Glutamatergic neuron (in vitro differentiated cells): ENCODE data around the gene DNM3. TPM values are rescaled to one million over a fixed set of nuclear protein-coding genes. Genes with fewer than 3 reads are reported as not detected.
"Not testable (repeated sequence)": the region's sequence is repeated elsewhere in the genome, so short reads cannot be mapped to it uniquely, and the experiment has no call there.

Experiments
- DNase-seq: peaks from one replicate; pipeline ENCODE4 v3.0.0; 2022
- H3K27ac Mint-ChIP-seq: one replicate; pipeline ENCODE4 v1.8.0; 2020; ENCODE audit warnings: mild to moderate bottlenecking, mixed read lengths, inconsistent platforms; ENCODE audit not compliant: unreplicated experiment
- H3K27me3 Mint-ChIP-seq: one replicate; pipeline ENCODE4 v1.8.0; 2020; ENCODE audit warnings: mild to moderate bottlenecking, moderate library complexity, mixed read lengths, inconsistent platforms; ENCODE audit not compliant: unreplicated experiment
- H3K36me3 Mint-ChIP-seq: one replicate; pipeline ENCODE4 v1.8.0; 2020; ENCODE audit warnings: mild to moderate bottlenecking, mixed read lengths, inconsistent platforms; ENCODE audit not compliant: unreplicated experiment
- H3K4me1 Mint-ChIP-seq: one replicate; pipeline ENCODE4 v1.8.0; 2020; ENCODE audit warnings: mild to moderate bottlenecking, low read depth, mixed read lengths, inconsistent platforms; ENCODE audit not compliant: unreplicated experiment
- H3K4me3 Mint-ChIP-seq: one replicate; pipeline ENCODE4 v1.8.0; 2020; ENCODE audit warnings: mild to moderate bottlenecking, mixed read lengths, inconsistent platforms; ENCODE audit not compliant: unreplicated experiment
- H3K9me3 Mint-ChIP-seq: one replicate; pipeline ENCODE4 v1.8.0; 2020; ENCODE audit warnings: mild to moderate bottlenecking, moderate library complexity, mixed read lengths, inconsistent platforms; ENCODE audit not compliant: unreplicated experiment
- total RNA-seq: library from RNA; stranded (reverse); fragmentation: NEBNext Ultra II Directional; extraction: Animal tissue kit (Norgen Biotek cat#: 25700); gene quantifications from one replicate; pipeline ENCODE4 v1.2.1, GENCODE V29; 2021; ENCODE audit not compliant: unreplicated experiment
- TF ChIP-seq, protein P1 (sequence below): fragments of 200-600 bp; sonication (generic); IDR thresholded peaks from one replicate; pipeline ENCODE4 v1.5.0; 2021; ENCODE audit not compliant: partially characterized antibody, unreplicated experiment

DNM3 gene
- total RNA-seq, 1 donor from 2014 or later = 11.4 TPM

DNA sequence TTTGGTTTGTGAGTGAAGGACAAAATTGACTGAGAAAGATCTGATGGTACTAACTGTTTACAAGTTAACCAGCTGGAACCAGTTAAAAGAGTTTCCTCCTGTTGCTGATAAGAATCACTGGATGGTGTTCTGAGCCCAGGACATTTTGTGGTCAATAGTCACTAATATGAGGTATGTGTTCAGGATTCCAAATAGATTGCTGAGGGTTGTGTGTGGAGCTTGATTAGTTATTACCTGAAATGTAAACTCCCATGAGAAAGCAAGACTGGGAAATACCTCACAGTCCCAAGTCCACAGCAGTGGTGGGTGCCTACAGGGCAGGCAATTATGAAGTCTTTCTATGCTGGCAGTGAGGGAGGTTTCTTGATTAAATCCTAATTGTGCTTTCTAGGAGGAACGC, 164.6 kb downstream of the DNM3 start:
- no peaks in the 10 kb centered on the region for H3K36me3 Mint-ChIP-seq
- H3K27me3 Mint-ChIP-seq = no peaks in the 10 kb centered on the region
- TF ChIP-seq, protein P1, sequence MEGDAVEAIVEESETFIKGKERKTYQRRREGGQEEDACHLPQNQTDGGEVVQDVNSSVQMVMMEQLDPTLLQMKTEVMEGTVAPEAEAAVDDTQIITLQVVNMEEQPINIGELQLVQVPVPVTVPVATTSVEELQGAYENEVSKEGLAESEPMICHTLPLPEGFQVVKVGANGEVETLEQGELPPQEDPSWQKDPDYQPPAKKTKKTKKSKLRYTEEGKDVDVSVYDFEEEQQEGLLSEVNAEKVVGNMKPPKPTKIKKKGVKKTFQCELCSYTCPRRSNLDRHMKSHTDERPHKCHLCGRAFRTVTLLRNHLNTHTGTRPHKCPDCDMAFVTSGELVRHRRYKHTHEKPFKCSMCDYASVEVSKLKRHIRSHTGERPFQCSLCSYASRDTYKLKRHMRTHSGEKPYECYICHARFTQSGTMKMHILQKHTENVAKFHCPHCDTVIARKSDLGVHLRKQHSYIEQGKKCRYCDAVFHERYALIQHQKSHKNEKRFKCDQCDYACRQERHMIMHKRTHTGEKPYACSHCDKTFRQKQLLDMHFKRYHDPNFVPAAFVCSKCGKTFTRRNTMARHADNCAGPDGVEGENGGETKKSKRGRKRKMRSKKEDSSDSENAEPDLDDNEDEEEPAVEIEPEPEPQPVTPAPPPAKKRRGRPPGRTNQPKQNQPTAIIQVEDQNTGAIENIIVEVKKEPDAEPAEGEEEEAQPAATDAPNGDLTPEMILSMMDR = no peak
- peaks cover 1% of the 10 kb centered on the region for H3K9me3 Mint-ChIP-seq
- H3K27ac Mint-ChIP-seq = no peak overlapping the region
- H3K4me1 Mint-ChIP-seq = no peaks in the 10 kb centered on the region
- no peak overlapping the region for H3K4me3 Mint-ChIP-seq
- no peak for DNase-seq

DNA sequence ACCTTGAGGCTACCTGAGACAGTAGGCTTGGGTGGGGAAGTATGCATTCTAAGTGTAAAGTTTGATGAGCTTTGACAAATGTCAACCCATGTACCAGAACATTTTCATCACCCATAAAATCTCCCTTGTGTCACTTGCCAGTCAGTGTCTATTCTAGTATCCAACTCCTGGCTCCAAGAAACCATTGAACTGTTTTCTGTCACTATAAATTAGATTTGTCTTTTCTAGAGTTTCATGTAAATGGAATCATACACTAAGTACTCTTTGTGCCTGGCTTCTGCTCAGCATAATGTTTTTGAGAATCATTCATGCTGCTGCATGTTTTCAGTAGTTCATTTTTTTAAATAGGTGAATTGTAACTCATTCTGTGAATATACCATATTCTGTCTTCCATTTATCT, 165.4 kb downstream of the DNM3 start:
- Mint-ChIP-seq H3K9me3 (peaks cover 1% of the 10 kb centered on the region), H3K27ac (no peak overlapping the region), H3K4me3 (no peak overlapping the region), H3K36me3 (no peaks in the 10 kb centered on the region), H3K4me1 (no peaks in the 10 kb centered on the region), H3K27me3 (no peaks in the 10 kb centered on the region)
- TF ChIP-seq, protein P1 = no peak
- no peak for DNase-seq

GRCh38 chr1:172018727-172019311, 177.5 kb downstream of the DNM3 start:
- TF ChIP-seq, protein P1 = no peak
- Mint-ChIP-seq H3K27ac (no peak overlapping the region), H3K9me3 (peaks cover 3% of the 10 kb centered on the region), H3K27me3 (no peaks in the 10 kb centered on the region), H3K4me3 (no peak overlapping the region), H3K4me1 (no peaks in the 10 kb centered on the region), H3K36me3 (no peaks in the 10 kb centered on the region)
- DNase-seq = no peak

DNA sequence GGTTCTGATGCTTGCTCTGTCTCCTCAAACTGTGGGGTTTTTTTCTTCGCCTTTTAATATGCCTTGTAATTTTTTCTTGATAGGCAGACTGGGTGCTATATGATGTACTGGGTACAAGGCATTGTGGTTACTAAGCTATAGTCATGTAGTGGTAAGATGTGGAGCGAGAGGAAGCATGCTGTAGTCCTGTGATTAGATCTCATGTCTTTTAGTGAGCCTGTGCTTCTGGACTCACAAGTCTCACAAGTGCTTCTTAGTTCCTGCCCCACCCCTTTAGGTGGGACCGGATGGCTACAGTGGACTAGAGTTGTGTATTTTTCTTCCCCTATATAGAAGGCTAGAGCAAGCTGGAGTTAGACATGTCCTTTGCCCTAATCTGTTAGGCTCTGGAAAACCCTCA, 178.7 kb downstream of the DNM3 start:
- H3K4me1 Mint-ChIP-seq = no peaks in the 10 kb centered on the region
- peaks cover 3% of the 10 kb centered on the region for H3K9me3 Mint-ChIP-seq
- DNase-seq = no peak
- TF ChIP-seq, protein P1 = no peak
- H3K36me3 Mint-ChIP-seq = no peaks in the 10 kb centered on the region
- H3K4me3 Mint-ChIP-seq = no peak overlapping the region
- H3K27me3 Mint-ChIP-seq = no peaks in the 10 kb centered on the region
- H3K27ac Mint-ChIP-seq = no peak overlapping the region

GRCh38 chr1:172024516-172024915, 183.2 kb downstream of the DNM3 start:
- Mint-ChIP-seq H3K36me3 (no peaks in the 10 kb centered on the region), H3K4me3 (no peak overlapping the region), H3K9me3 (peaks cover 4% of the 10 kb centered on the region), H3K4me1 (no peaks in the 10 kb centered on the region), H3K27me3 (no peaks in the 10 kb centered on the region), H3K27ac (no peak overlapping the region)
- DNase-seq = no peak
- TF ChIP-seq, protein P1 = no peak

DNA sequence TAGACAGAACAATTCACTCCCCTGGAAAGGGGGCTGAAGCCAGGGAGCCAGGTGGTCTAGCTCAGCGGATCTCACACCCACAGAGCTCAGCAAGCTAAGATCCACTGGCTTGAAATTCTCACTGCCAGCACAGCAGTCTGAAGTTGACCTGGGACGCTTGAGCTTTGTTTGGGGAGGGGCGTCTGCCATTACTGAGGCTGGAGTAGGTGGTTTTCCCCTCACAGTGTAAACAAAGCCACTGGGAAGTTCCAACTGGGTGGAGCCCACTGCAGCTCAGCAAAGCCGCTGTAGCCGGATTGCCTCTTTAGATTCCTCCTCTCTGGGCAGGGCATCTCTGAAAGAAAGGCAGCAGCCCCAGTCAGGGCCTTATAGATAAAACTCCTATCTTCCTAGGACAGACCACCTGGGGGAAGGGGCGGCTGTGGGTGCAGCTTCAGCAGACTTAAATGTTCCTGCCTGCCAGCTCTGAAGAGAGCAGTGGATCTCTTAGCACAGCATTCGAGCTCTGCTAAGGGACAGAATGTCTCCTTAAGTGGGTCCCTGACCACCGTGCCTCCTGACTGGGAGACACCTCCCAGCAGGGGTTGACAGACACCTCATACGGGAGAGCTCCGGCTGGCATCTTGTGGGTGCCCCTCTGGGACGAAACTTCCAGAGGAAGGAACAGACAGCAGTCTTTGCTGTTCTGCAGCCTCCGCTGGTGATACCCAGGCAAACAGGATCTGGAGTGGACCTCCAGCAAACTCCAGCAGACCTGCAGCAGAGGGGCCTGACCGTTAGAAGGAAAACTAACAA, 183.8 kb downstream of the DNM3 start:
- H3K36me3 Mint-ChIP-seq, H3K9me3 Mint-ChIP-seq, H3K4me3 Mint-ChIP-seq, H3K27ac Mint-ChIP-seq, H3K4me1 Mint-ChIP-seq, DNase-seq, H3K27me3 Mint-ChIP-seq: not testable (repeated sequence)
